Measurements from ENCODE around the gene MAEL.

Gene MAEL

DNA sequence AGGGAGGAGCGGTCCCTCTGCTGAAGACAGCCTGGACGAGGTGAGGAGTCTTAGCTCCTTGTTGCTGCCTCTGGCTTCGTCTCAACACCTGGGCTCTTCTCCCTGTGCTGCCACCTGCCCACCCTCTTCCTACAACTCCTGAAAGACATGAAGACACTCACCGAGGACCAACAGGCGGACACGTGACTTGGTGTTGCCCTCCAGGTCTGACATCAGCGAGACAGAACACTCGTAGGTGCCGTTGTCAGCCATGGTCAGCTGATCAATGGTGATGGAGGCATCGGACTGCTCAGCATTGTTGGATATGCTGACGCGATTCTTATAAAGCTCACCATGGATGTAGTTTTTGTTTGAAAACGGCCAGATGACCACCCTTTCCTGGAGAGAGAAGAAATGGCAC lies 79.7 kb downstream of the MAEL start:
- no peak overlapping the region for H3K4me3 ChIP-seq (ENCODE audit: low read length)
- TF ChIP-seq, protein P1, sequence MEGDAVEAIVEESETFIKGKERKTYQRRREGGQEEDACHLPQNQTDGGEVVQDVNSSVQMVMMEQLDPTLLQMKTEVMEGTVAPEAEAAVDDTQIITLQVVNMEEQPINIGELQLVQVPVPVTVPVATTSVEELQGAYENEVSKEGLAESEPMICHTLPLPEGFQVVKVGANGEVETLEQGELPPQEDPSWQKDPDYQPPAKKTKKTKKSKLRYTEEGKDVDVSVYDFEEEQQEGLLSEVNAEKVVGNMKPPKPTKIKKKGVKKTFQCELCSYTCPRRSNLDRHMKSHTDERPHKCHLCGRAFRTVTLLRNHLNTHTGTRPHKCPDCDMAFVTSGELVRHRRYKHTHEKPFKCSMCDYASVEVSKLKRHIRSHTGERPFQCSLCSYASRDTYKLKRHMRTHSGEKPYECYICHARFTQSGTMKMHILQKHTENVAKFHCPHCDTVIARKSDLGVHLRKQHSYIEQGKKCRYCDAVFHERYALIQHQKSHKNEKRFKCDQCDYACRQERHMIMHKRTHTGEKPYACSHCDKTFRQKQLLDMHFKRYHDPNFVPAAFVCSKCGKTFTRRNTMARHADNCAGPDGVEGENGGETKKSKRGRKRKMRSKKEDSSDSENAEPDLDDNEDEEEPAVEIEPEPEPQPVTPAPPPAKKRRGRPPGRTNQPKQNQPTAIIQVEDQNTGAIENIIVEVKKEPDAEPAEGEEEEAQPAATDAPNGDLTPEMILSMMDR (conservative IDR thresholded peaks at IDR 0.05; ENCODE audit: low read length): no peak
- no peak for DNase-seq (ENCODE audit: low read depth)

DNA sequence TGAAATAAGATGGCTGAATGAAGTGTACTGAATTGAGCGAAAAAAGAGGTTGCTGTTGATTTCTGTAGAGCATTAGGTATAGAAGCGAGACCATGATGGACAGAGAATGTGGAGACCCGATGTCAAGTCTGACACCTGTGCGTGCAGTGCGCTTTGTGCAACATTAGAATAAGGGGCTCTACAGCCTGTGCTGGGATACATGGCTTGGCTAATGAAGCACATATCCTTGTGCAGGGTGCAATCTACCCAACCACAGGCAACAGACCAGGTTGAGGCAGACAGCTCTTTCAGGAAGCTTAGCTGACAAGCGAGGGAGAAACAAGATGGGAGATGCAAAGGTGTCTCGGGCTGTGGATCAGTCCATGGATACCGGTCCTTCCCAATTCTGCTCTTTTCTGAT lies 82.2 kb downstream of the MAEL start:
- TF ChIP-seq, protein P1 (conservative IDR thresholded peaks at IDR 0.05; ENCODE audit: low read length): no peak
- H3K4me3 ChIP-seq (ENCODE audit: low read length): no peak overlapping the region
- no peak for DNase-seq (ENCODE audit: low read depth)

Data from AG10803 (cell line).